CD4-positive, alpha-beta T cell treated with Interleukin-6 at 100 ng/mL for 8 hours (primary cell): ENCODE measurements around the gene GRID2IP.
"Not testable (repeated sequence)": the region's sequence is repeated elsewhere in the genome, so short reads cannot be mapped to it uniquely, and the experiment has no call there.

Experiments used
- DNase-seq: peaks from one replicate; pipeline ENCODE4 v3.0.0-alpha.2; 2020; ENCODE audit warnings: mixed read lengths, low spot score

GRID2IP gene

GRCh38 chr7:6487184-6487545, 64.1 kb downstream of the GRID2IP start:
- DNase-seq: no peak

GRCh38 chr7:6486438-6487183, 64.7 kb downstream of the GRID2IP start:
- no peak for DNase-seq

DNA sequence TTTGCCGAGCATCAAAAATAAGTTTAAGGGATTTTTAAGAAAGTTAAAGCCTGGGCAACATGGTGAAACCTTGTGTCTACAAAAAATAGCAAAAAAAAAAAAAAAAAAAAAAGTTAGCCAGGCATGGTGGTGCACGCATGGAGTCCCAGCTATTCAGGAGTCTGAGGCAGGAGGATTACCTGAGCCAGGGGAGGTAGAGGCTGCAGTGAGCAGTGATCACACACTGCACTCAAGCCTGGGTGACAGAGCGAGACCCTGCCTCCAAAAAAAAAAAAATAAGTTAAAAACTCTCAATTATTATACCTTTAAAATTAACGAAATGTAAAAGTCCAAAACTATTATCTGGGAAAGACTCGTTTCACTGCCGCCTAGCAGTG, 68.5 kb downstream of the GRID2IP start:
- no peak for DNase-seq

DNA sequence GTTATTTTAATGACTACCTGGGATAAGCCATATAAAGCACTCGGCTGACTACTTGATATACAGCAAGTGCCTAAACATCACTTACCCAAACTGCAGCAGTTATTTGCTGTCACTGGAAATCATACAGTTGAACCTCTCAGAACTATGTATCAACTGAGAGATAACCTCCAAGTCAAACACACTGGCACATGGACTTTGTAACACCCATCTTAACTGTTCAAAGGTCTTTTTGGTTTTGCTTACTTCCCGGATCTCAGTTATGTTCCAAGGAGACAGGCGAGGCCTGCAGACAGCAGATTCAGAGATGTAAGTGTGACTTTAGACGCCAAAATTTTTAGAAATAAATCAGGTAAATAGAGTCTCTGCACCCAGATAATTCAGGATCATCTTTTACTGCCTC, 69.0 kb downstream of the GRID2IP start:
- DNase-seq: no peak

DNA sequence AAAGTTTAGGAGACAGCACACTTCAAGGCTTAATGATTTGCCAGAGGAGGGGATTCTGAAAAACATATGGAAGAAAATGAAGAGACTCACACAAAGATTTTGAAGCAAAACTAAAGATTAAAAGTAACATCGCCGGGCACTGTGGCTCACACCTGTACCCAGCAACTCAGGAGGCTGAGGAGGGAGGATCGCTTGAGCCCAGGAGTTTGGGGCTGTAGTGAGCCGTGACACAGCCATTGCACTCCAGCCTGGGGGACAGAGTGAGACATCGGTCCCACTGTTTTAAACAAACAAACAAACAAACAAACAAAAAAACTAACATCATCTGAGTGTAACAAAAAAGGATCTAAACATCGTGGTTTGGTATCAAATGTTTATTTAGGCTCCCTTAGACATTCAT, 69.8 kb downstream of the GRID2IP start:
- no peak for DNase-seq

DNA sequence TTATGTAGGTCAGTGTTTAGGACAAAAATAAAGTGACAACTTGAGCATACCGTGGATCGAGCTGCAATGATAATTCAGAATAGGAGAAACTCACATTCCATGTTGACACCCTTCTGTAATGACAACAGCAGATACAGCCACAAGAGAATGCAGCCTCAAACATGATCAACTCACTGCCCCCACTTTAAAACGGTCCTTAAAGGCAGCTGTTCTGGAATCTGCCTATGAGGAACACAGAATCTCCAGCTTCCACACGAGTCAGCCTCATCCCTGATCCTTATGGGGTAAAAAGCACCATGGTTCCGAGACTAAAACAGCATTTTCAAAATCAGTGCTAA, 71.0 kb downstream of the GRID2IP start:
- no peak for DNase-seq

DNA sequence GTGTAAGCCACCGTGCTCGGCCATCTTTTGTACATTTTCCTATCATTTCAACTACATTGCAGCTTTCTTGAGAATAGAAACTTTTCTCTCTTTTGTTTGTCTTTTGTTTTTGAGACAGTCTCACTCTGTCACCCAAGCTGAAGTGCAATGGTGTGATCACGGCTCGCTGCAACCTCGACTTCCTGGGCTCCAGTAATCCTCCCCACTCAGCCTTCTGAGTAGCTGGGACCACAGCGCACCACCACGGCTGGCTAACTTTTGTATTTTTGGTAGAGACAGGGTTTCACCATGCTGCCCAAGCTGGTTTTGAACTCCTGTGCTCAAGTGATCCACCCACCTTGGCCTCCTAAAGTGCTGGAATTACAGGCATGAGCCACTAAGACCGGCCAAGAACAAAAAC, 72.2 kb downstream of the GRID2IP start:
- DNase-seq: no peak

GRCh38 chr7:6478186-6478585, 73.1 kb downstream of the GRID2IP start:
- DNase-seq: no peak

DNA sequence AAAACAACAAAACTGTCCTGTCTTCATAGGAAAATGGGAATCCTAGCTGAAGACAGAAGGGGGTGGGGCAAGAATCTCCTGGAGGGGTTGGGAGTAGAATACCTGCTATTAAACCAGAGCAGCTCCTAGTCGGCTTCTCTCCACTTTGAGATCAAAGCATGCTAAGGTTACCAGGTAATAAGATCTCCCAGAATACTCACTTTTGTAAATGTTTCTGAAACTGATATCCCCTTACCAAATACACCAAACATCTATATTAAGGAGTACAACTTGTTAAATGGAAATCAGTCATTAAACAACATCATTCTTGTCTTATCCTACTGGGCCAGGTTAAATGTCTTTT, 74.0 kb downstream of the GRID2IP start:
- no peak for DNase-seq

- no peak for DNase-seq
These were observed 74.5 kb downstream of the GRID2IP start for GRCh38 chr7:6476596-6477317.

DNA sequence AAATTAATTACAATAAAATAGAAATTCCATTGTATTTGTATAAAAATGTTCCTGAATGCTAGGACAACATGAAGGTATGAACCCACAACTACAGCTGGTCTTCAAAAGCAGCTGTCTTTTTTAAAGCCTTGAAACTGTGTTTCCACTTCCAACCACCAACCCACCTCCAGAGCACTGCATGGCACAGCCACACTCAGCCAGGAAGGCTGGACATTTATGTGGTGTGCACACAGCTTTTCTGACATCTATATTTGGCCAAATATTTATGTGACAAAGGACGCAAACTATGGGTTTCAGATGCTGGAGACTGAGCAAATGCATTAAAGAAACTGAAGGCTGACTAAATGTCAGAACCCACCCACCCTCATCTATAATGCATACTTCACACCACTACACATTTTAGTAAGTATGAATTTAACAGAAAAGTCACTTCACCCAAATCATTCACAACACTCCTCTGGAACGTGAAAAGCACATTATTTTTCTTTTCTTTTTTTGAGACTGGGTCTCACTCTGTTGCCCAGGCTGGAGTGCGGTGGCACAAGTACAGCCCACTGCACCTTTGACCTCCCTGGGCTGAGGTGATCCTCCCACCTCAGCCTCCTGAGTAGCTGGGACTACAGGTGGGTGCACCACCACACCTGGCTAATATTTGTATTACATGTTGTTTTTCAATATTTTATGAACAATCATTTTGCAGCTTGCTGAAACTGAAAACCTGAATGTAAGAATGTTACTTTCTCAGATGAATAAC, 75.7 kb downstream of the GRID2IP start:
- no peak for DNase-seq

- no peak for DNase-seq
These were observed 85.4 kb downstream of the GRID2IP start for GRCh38 chr7:6465862-6466261.

- not testable (repeated sequence) for DNase-seq
These were observed 87.7 kb downstream of the GRID2IP start for GRCh38 chr7:6463609-6464008.

DNA sequence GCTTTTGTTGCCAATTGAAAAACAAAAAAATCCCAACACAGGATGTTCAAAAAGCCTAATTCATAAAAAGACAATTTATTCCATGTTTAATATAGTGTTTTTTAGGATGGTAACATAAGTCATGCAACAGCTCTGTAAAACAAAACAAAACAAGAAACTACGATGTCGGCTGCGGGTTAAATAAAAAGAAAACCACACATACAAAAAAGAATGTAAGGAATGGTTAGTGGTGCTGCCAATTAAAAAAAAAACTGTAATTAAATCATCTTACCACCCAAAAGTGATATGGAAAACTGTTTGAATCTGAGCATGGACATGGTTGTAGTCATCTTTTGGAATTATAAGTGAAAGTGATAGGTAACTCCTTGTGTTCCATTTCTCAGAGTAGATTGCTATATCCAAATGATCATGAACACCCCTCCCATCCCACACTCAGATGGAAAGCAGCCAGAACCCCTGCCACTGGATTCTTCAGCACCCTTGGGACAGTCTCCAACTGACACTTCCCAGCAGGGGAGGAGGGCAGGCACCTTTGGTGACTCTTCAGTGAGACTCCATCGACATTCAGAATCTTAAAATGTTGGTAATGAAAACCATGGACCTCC, 89.2 kb downstream of the GRID2IP start:
- DNase-seq: no peak

- no peak for DNase-seq
These were observed 90.2 kb downstream of the GRID2IP start for GRCh38 chr7:6460990-6461584.

DNA sequence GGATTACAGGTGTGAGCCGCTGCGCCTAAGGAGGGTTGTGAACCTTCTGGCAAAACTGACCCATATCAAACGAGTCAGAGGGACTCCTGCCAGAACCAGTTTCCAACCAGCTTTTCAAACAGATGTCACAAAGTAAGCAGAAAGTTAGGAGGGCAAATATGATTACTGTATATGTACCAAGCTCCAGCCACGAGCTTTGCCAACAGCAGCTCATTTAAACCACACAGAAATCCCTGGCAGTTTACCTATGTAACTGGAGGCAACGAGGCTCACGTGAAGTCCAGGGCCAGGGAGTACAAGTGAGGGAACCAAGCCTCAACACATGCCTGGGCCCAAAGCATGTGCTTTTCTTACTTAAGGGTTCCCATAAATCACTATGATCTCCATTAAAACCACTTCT, 91.0 kb downstream of the GRID2IP start:
- DNase-seq: no peak

- not testable (repeated sequence) for DNase-seq
These were observed 92.6 kb downstream of the GRID2IP start for GRCh38 chr7:6458676-6459075.

DNA sequence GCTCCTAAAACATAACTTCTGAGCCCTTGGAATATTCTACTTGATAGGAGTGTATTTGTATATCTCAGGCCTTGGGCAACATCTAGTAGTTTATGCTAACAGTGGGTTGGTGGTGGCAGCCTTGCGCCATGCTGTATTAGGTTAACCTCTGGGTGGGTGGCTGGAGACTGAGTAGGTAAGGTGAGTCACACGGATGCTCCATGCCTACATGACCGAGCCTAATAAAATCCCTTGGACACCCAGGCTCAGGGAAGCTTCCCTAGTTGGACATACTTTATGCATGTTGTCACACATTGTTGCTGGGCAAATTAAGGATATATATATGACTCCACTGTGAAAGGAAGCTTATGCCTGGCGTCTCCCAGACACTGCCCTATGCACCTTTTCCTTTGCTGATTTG, 97.5 kb downstream of the GRID2IP start:
- no peak for DNase-seq

DNA sequence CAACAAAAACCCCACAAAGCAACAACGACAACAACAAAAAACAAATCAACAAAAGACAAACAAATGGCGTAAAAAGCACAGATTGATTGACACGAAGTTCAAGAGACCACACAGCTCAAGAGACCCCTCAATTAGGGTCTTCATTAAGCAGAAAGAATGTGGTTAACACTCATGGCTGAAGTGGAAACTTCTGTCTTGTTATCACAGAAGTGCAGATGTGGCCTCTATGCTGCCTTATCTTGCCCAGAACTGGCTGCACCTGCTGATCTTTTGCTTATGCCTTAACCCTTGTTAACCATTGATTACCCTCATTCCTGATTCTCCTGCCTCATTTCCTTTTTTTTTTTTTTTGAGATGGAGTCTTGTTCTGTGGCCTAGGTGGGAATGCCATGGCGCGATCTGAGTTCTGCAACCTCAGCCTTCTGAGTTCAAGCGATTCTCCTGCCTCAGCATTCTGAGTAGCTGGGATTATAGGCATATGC, 100.0 kb downstream of the GRID2IP start:
- DNase-seq: no peak

DNA sequence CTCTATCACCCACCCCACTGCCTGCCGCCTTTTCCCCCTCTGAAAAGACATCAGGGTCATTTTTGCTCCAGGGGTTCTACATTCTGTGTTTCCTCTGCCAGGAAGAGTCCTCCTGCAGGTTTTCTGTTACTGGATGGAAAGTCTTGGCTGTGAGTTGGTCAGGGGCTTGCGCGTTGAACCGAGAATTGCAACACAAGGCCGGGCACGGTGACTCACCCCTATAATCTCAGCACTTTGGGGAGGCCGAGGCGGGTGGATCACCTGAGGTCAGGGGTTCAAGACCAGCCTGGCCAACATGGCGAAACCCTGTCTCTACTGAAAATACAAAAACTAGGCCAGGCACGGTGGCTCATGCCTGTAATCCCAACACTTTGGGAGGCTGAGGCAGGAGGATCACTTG, 100.7 kb downstream of the GRID2IP start:
- not testable (repeated sequence) for DNase-seq

DNA sequence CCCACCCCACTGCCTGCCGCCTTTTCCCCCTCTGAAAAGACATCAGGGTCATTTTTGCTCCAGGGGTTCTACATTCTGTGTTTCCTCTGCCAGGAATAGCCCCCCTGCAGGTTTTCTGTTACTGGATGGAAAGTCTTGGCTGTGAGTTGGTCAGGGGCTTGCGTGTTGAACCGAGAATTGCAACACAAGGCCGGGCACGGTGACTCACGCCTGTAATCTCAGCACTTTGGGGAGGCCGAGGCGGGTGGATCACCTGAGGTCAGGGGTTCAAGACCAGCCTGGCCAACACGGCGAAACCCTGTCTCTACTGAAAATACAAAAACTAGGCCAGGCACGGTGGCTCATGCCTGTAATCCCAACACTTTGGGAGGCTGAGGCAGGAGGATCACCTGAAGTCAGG, 101.4 kb downstream of the GRID2IP start:
- not testable (repeated sequence) for DNase-seq

DNA sequence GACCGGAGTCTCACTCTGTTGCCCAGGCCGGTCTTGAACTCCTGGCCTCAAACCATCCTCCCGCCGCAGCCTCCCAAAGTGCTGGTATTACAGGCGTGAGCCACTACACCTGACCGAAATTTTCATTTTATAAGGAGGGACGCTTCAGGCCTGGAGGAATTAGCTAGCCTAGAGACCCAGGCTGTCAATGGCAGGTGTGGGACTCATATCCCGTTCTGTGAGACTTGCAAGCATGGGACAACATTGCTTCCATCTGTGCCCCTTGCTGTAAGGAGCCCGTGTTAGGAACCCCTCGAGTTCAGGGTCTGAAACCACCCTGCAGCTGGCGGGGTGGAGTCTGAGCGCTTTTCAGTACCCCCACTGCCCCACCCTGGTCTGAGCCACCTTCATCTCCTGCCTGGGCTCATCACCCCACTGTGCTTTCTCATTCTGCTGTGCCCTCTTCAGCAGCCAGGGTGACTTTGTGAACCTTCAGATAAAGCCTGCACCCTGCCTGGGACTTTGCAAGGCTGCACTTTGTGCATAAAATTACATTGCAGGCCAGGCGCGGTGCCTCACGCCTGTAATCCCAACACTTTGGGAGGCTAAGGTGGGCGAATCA, 102.2 kb downstream of the GRID2IP start:
- no peak for DNase-seq
